AG04450 (cell line): ENCODE measurements around the gene LGI2. TPM values are rescaled to one million over a fixed set of nuclear protein-coding genes. Genes with fewer than 3 reads are reported as not detected.
"Not testable (repeated sequence)": the region's sequence is repeated elsewhere in the genome, so short reads cannot be mapped to it uniquely, and the experiment has no call there.

Source experiments
- CTCF ChIA-PET: fragments of 300-600, 350-600 bp; formaldehyde crosslinking; extraction: SDS; loops from one replicate; lab custom pipeline; 2022; ENCODE audit warnings: antibody characterized with exemption, inconsistent platforms; lab: Charles Lee
- POLR2A ChIA-PET: fragments of 350-600 bp; formaldehyde crosslinking; extraction: SDS; loops from one replicate; lab custom pipeline; 2021; ENCODE audit warnings: antibody characterized with exemption, inconsistent platforms; lab: Yijun Ruan, JAX
- DNase-seq: peaks from one replicate; pipeline ENCODE4 v3.0.0-alpha.2; 2011; ENCODE audit warnings: low read depth, low spot score
- H3K27ac ChIP-seq: one replicate; pipeline ENCODE4 v1.5.1; 2012; ENCODE audit warnings: low read depth, low read length, control low read depth
- H3K27me3 ChIP-seq: one replicate; pipeline ENCODE4 v1.6.0; 2012; ENCODE audit warnings: low read length; ENCODE audit not compliant: control insufficient read depth, insufficient read depth
- H3K4me3 ChIP-seq: 2 replicates; pipeline ENCODE4 v1.5.1; 2011; ENCODE audit warnings: mild to moderate bottlenecking, low read depth, low read length, control low read depth
- H3K9me3 ChIP-seq: 2 replicates; pipeline ENCODE4 v1.5.1; 2012; ENCODE audit warnings: low read length; ENCODE audit not compliant: control insufficient read depth, insufficient read depth
- polyA plus RNA-seq: library from polyadenylated mRNA; depleted of rRNA; stranded (reverse); fragments of >200 nt; gene quantifications from 2 replicates; pipeline ENCODE4 v1.2.3, GENCODE V29; 2011
- TF ChIP-seq, protein P1 (sequence below): IDR thresholded peaks from 2 replicates; pipeline ENCODE4 v1.5.1; 2011; ENCODE audit warnings: low read depth, low read length, control low read depth, inconsistent platforms

The LGI2 gene
- polyA plus RNA-seq, 1 experiment: not detected

DNA sequence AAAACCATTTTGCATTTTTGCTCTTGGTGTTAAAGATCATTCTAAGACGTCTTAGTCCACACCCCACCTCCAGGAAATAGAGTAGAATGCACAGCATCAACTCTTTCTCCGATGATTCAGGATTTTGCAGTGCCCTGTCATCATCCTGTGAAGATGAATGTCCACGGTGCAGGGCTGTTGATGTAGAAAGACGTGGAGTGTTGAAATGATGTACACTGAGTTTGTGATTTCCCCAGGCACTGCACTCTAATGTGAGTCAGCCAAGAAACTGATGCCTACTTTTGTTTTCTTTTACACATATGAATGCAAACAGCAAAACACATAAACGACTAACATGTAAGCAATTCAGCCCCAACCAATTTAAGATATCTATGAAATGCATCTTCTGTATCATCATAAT, 10.5 kb downstream of the LGI2 start:
- Histone ChIP-seq H3K27ac (no peak overlapping the region), H3K27me3 (peaks cover 11% of the 10 kb centered on the region), H3K4me3 (no peak overlapping the region), H3K9me3 (no peaks in the 10 kb centered on the region)
- ChIA-PET POLR2A (no interaction called here), CTCF (interaction anchor here (0.9 kb wide), 1 partner anchor 41 kb away, joined by 3 read pairs; no protein-coding TSS in a partner anchor)
- no peak for DNase-seq
- TF ChIP-seq, protein P1, sequence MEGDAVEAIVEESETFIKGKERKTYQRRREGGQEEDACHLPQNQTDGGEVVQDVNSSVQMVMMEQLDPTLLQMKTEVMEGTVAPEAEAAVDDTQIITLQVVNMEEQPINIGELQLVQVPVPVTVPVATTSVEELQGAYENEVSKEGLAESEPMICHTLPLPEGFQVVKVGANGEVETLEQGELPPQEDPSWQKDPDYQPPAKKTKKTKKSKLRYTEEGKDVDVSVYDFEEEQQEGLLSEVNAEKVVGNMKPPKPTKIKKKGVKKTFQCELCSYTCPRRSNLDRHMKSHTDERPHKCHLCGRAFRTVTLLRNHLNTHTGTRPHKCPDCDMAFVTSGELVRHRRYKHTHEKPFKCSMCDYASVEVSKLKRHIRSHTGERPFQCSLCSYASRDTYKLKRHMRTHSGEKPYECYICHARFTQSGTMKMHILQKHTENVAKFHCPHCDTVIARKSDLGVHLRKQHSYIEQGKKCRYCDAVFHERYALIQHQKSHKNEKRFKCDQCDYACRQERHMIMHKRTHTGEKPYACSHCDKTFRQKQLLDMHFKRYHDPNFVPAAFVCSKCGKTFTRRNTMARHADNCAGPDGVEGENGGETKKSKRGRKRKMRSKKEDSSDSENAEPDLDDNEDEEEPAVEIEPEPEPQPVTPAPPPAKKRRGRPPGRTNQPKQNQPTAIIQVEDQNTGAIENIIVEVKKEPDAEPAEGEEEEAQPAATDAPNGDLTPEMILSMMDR: no peak

DNA sequence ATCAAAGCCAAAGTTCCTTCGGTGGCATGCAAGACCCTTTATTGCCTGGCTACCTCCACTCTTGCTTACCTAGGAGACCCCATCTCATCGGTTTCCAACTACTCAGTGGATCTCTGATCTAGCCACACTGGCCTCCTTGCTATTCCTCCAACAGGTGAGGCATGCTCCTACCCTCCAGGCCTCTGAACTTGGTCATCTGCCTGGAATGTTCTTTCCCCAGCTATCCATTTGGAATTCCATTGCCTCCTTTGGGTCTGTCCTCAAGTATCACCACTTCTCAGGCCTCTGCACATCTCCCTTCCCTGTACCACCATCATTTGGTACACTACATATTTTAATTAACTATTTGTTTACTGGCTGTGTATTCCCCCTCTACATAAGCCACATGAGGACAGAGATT, 11.2 kb downstream of the LGI2 start:
- POLR2A ChIA-PET: no interaction called here
- no peak overlapping the region for H3K27ac ChIP-seq
- DNase-seq: no peak
- no peak overlapping the region for H3K4me3 ChIP-seq
- peaks cover 8% of the 10 kb centered on the region for H3K27me3 ChIP-seq
- CTCF ChIA-PET: no interaction called here
- no peaks in the 10 kb centered on the region for H3K9me3 ChIP-seq
- TF ChIP-seq, protein P1: no peak

DNA sequence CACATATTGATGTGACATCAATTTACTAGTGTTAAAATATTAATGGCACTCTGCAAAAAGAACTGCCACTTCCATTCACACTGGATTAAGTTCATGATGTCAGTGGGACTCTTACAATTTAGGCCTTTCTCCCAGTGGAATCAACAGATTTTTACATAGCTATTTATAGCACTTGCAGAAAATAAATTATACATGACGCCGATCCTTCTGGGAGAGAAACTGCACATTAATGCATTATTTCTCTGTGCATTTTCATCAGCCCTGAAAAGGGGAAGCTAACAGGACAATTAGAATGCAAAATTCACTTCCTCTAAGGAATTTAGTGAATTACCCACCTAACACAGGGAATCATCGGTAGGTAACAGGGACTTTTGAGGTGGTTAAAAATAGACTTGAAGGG, 15.7 kb downstream of the LGI2 start:
- ChIA-PET CTCF (no interaction called here), POLR2A (no interaction called here)
- peaks cover 9% of the 10 kb centered on the region for H3K27me3 ChIP-seq
- no peak for DNase-seq
- no peak overlapping the region for H3K27ac ChIP-seq
- H3K4me3 ChIP-seq: no peak overlapping the region
- no peaks in the 10 kb centered on the region for H3K9me3 ChIP-seq
- TF ChIP-seq, protein P1: no peak

DNA sequence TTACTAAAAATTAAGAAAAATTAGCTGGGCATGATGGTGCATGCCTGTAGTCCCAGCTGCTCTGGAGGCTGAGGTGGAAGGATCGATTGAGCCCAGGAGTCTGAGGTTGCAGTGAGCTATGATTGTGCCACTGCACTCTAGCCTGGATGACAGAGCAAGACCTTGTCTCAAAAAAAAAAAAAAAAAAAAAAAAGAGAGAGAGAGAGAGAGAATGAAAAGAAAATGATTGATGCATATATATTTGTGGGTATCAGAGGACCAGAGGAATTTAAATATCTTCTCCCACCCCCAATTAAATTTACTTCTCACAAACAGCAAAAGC, 16.1 kb downstream of the LGI2 start:
- CTCF ChIA-PET, DNase-seq, H3K27ac ChIP-seq, H3K9me3 ChIP-seq, POLR2A ChIA-PET, H3K4me3 ChIP-seq, H3K27me3 ChIP-seq: not testable (repeated sequence)

DNA sequence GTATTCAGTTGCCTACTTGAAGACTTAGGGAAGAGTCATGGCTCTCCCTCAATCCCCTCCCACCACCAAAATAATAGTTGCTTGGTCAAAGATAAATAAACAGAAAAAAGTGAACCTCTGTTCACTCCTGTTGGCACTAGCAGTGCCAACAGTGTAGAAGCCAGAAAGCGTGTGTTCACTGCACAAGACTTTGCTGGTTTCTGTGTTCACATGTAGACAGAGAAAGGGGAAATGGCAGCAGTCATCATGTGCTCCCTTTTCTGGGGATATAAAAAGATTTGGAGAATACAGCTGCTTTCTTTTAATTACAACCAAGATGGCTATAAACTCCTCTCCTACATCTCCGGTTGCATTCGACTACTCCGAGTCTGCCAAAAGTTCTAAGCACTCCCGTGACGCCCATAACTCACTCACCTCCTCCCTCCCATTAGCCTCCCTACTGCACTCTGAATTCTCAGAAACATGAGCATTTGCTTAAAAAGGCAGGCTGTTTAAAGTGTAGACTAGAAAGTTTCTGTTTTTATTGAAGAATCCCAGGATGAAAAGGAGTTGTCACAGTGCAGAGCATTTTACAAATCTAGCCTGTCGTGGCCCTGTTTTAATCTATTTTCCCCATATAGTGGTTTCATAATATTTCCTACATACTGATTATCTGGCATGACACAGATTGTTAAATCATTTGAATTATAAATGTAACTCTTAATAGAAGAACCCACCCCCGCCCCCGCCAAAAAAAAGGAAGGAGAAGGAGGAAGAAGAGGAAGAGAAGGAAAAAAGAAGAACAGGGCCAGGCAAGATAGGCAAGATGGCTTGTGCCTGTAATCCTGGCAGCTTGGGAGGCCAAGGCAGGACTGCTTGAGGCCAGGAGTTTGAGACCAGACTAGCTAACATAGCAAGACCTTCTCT, 16.7 kb downstream of the LGI2 start:
- Histone ChIP-seq H3K27me3 (peaks cover 9% of the 10 kb centered on the region), H3K4me3 (no peak overlapping the region), H3K9me3 (no peaks in the 10 kb centered on the region), H3K27ac (no peak overlapping the region)
- TF ChIP-seq, protein P1: no peak
- POLR2A ChIA-PET: no interaction called here
- CTCF ChIA-PET: interaction anchor here (0.6 kb wide), 1 partner anchor 144 kb away, joined by 3 read pairs; no protein-coding TSS in a partner anchor
- no peak for DNase-seq
